Measurements from ENCODE around the gene SMCO4.

SMCO4 gene

GRCh38 chr11:93515441-93516025, 27.7 kb downstream of the SMCO4 start:
- no peak for DNase-seq (ENCODE audit: low read depth)
- H3K4me3 ChIP-seq (ENCODE audit: low read depth, low read length), result no peak overlapping the region
- no peak for TF ChIP-seq CTCF (IDR thresholded peaks at IDR 0.05; ENCODE audit: insufficient read depth, low read depth, low read length, missing control alignments)

- no peak for TF ChIP-seq CTCF (IDR thresholded peaks at IDR 0.05; ENCODE audit: insufficient read depth, low read depth, low read length, missing control alignments)
- no peak for DNase-seq (ENCODE audit: low read depth)
- H3K4me3 ChIP-seq (ENCODE audit: low read depth, low read length), result no peak overlapping the region
Observed at GRCh38 chr11:93514712-93515111, 28.5 kb downstream of the SMCO4 start.

GRCh38 chr11:93513772-93514171, 29.4 kb downstream of the SMCO4 start:
- DNase-seq (ENCODE audit: low read depth), result no peak
- no peak for TF ChIP-seq CTCF (IDR thresholded peaks at IDR 0.05; ENCODE audit: insufficient read depth, low read depth, low read length, missing control alignments)
- no peak overlapping the region for H3K4me3 ChIP-seq (ENCODE audit: low read depth, low read length)

- no peak for TF ChIP-seq CTCF (IDR thresholded peaks at IDR 0.05; ENCODE audit: insufficient read depth, low read depth, low read length, missing control alignments)
- no peak overlapping the region for H3K4me3 ChIP-seq (ENCODE audit: low read depth, low read length)
- DNase-seq (ENCODE audit: low read depth), result no peak
Observed at GRCh38 chr11:93512949-93513667, 30.1 kb downstream of the SMCO4 start.

GRCh38 chr11:93512073-93512475, 31.1 kb downstream of the SMCO4 start:
- TF ChIP-seq CTCF (IDR thresholded peaks at IDR 0.05; ENCODE audit: insufficient read depth, low read depth, low read length, missing control alignments), result no peak
- H3K4me3 ChIP-seq (ENCODE audit: low read depth, low read length), result no peak overlapping the region
- DNase-seq (ENCODE audit: low read depth), result no peak

GRCh38 chr11:93510196-93510873, 32.9 kb downstream of the SMCO4 start:
- H3K4me3 ChIP-seq (ENCODE audit: low read depth, low read length), result no peak overlapping the region
- TF ChIP-seq CTCF (IDR thresholded peaks at IDR 0.05; ENCODE audit: insufficient read depth, low read depth, low read length, missing control alignments), result no peak
- DNase-seq (ENCODE audit: low read depth), result no peak

Measured in GM12865 (cell line).